NOMO-1 treated with dmso at 0.1 percent for 144 hours (cell line): ENCODE data around the gene KCNE5.
"Not testable (repeated sequence)": the region's sequence is repeated elsewhere in the genome, so short reads cannot be mapped to it uniquely, and the experiment has no call there.

ENCODE experiments used
- DNase-seq: peaks from one replicate; lab custom pipeline; 2025; ENCODE audit not compliant: unreplicated experiment; lab: John Stamatoyannopoulos, UW

KCNE5 gene

GRCh38 chrX:109614951-109615350 is 10.0 kb downstream of the KCNE5 start:
- no peak for DNase-seq

GRCh38 chrX:109601486-109601885 is 23.5 kb downstream of the KCNE5 start:
- no peak for DNase-seq

DNA sequence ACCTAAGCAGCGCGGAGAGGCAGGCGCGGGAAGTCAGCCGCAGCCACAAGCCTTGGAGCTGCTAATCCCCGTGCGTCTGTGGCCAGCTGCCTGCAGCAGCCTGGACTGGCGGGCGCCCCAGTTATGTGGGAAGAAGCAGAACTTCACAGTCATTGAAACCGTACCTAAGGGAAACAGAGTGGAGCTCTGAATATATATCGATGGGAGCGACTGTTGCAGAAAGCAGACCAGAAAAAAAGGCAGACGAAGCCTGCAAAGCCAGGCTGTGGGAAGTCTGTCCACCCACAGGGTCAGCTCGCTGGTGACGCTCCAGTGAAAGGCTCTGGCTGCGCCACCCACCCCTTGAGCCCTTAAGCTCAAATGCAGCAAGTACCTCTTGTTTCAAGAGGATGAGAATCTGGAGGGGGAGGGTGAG is 24.7 kb downstream of the KCNE5 start:
- DNase-seq, result peak; percentile 19

GRCh38 chrX:109596015-109596414 is 29.0 kb downstream of the KCNE5 start:
- no peak for DNase-seq

- no peak for DNase-seq
Measured at GRCh38 chrX:109590176-109590575, 34.8 kb downstream of the KCNE5 start.

DNA sequence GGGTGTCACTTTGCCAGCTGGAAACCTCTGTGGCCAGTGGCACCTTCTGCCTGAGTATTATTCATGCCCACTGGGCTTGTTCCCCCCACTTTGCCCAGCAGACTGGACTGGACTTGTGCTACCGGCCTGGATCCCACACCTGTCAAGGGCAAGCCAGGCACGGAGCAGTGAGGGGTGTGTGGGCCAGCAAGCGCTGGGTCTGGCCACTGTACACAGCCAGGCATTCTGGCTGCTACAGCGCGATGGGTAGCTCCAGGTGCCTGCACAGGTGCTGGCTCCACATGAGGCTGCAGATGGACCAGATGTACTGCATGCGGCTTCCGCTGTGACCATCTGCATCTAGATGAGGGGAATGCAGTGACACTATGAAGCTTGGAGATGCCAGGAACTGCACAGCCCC is 39.5 kb downstream of the KCNE5 start:
- DNase-seq, result no peak

- no peak for DNase-seq
Measured at GRCh38 chrX:109578916-109579315, 46.1 kb downstream of the KCNE5 start.

GRCh38 chrX:109577055-109577454 is 47.9 kb downstream of the KCNE5 start:
- DNase-seq, result no peak

DNA sequence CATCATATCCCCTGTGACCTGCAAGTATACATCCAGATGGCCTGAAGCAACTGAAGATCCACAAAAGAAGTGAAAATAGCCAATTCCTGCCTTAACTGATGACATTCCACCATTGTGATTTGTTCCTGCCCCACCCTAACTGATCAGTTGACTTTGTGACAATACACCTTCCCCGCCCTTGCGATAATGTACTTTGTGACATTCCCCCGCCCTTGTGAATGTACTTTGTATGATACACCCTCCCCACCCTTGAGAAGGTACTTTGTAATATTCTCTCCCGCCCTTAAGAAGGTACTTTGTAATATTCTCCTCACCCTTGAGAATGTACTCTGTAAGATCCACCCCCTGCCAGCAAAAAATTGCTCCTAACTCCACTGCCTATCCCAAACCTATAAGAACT is 48.9 kb downstream of the KCNE5 start:
- not testable (repeated sequence) for DNase-seq
